ENCODE measurements around the gene TMEM168. TPM values are rescaled to one million over a fixed set of nuclear protein-coding genes. Genes with fewer than 3 reads are reported as not detected.
"Not testable (repeated sequence)": the region's sequence is repeated elsewhere in the genome, so short reads cannot be mapped to it uniquely, and the experiment has no call there.

The TMEM168 gene
- polyA plus RNA-seq, 3 donors, result 40.2 to 52.8 (median 47.4) TPM

DNA sequence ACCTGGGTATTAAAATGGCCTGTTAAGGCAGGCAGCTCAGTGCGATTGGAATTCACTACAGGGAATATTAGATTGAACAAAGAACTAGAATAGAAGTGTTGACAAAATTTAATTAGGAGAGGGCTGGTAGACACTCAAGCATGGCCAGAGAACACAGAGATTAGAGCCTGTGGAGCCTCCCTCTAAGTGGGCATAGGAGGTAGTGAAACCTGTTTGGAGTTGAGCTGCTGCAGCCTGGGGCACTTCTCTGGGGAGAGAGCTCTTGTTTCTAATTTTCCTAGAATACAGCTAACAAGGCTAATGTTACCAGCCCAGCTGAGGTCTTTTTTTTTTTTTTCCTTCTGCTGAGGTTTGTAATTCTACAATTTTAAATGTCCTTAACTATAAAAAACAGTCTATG, 46.4 kb downstream of the TMEM168 start:
- peak in 9 of 11 donors; percentile 4 to 35 (median 14) for DNase-seq (ENCODE audit: extremely low read depth in 1 of 11, low read depth in 9 of 11, low spot score in 4 of 11)

DNA sequence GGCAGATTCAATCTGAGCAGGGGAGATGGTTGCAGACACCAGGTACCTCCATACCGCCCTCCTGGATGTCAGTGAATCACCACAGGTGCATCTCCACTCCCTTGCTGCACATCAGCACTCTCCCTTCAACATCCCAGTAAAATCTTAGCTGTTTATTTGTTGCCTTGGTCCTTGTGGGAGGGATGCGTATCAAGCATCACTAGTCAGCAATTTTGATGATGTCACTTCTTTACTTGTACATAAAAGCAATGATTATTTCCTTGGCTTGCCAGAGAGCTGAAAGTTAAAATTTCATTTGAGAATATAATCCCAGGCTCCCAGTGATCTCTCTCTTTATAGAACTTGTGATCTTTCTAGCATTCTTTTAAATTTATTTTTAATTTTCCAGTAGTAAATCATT, 49.5 kb downstream of the TMEM168 start:
- no peak for DNase-seq (ENCODE audit: extremely low read depth in 1 of 11, low read depth in 9 of 11, low spot score in 4 of 11)

GRCh38 chr7:112739436-112740180, 50.6 kb downstream of the TMEM168 start:
- no peak for DNase-seq (ENCODE audit: extremely low read depth in 1 of 11, low read depth in 9 of 11, low spot score in 4 of 11)

- no peak for DNase-seq (ENCODE audit: extremely low read depth in 1 of 11, low read depth in 9 of 11, low spot score in 4 of 11)
Measured at GRCh38 chr7:112735261-112735660, 54.9 kb downstream of the TMEM168 start.

- DNase-seq (ENCODE audit: extremely low read depth in 1 of 11, low read depth in 9 of 11, low spot score in 4 of 11), result not testable (repeated sequence)
Measured at GRCh38 chr7:112731324-112731723, 58.9 kb downstream of the TMEM168 start.

- no peak for DNase-seq (ENCODE audit: extremely low read depth in 1 of 11, low read depth in 9 of 11, low spot score in 4 of 11)
Measured at GRCh38 chr7:112726076-112726475, 64.1 kb downstream of the TMEM168 start.

DNA sequence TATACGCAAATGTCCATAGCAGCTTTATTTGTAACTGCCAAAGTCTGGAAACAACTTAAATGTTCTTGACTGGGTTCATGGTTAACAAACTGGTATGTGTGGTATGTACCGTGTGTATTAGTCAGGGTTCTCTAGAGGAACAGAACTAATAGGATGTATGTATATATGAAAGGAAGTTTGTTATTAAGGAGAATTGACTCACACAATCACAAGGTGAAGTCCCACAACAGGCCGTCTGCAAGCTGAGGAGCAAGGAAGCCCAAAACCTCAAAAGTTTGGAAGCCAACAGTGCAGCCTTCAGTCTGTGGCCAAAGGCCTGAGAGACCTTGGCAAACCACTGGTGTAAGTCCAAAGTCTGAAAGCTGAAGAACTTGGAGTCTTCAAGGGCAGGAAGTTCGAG, 66.8 kb downstream of the TMEM168 start:
- DNase-seq (ENCODE audit: extremely low read depth in 1 of 11, low read depth in 9 of 11, low spot score in 4 of 11), result no peak

GRCh38 chr7:112721366-112721765, 68.8 kb downstream of the TMEM168 start:
- no peak for DNase-seq (ENCODE audit: extremely low read depth in 1 of 11, low read depth in 9 of 11, low spot score in 4 of 11)

GRCh38 chr7:112715525-112715924, 74.7 kb downstream of the TMEM168 start:
- DNase-seq (ENCODE audit: extremely low read depth in 1 of 11, low read depth in 9 of 11, low spot score in 4 of 11), result no peak

DNA sequence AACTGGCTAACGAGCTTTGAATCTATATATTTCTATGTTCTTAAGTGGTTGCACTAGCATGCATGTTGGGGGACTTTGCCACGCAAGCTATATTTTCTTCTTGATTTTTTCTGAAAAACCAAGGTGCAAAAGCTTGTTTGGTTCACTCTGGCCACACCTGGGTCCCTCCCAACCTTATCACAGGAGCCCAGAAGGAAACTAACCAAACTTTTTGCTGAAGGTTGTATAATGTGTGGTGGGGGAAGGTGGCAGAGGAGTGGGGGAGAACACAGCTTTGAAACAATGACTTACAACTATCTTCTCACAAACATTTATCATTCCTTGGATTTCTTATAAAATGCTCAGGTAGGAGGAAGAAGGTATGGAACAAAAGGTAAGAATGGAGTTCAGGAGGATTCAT, 75.3 kb downstream of the TMEM168 start:
- DNase-seq (ENCODE audit: extremely low read depth in 1 of 11, low read depth in 9 of 11, low spot score in 4 of 11), result no peak

Data from renal cortex interstitium (tissue), 11 donors.